ENCODE measurements around the gene DZIP1. TPM values are rescaled to one million over a fixed set of nuclear protein-coding genes. Genes with fewer than 3 reads are reported as not detected.

Gene DZIP1
- total and polyA plus RNA-seq, 12 donors = 2.0 to 7.0 (median 3.6) TPM

DNA sequence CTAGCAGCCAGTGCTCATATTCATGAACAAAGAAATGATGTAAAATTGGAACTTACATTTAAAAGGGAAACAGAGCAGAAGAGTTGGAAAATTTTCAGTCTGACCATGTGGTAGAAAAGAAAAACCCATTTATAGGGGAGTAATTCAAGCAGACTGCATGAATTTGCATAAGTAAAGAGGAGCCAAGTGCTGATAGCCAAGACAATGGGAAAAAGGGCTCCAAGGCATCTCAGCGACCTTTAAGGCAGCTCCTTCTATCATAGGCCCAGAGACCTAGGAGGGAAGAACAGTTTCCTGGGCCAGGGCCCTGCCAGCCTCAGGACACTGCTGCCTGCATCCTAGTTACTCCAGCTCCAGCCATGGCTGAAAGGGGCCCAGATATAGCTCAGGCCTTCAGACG, 39.9 kb upstream of the DZIP1 start:
- Histone ChIP-seq H3K9me3 (peaks cover 0 to 17% (median 0%) of the 10 kb centered on the region in 11 donors), H3K4me3 (no peak overlapping the region), H3K27me3 (no peaks in the 10 kb centered on the region), H3K27ac (no peak overlapping the region), H3K36me3 (no peaks in the 10 kb centered on the region), H3K4me1 (peaks cover 0 to 77% (median 34%) of the 10 kb centered on the region in 9 donors)
- DNase-seq (no peak), ATAC-seq (peak in 1 of 8 donors; percentile 41)
- TF ChIP-seq CTCF (IDR thresholded peaks at IDR 0.05) = no peak
- WGBS, 2 donors = 56 to 69% methylated on average over 2 of the region's 2 CpGs
- intact Hi-C loops (cut with DNase I) = loop anchor here in 3 of 10 donors (5.0 to 10.0 kb wide), 3 partner anchors 60 to 368 kb away; partner anchors contain the start of gene UGGT2 (in 1 of the 3)

DNA sequence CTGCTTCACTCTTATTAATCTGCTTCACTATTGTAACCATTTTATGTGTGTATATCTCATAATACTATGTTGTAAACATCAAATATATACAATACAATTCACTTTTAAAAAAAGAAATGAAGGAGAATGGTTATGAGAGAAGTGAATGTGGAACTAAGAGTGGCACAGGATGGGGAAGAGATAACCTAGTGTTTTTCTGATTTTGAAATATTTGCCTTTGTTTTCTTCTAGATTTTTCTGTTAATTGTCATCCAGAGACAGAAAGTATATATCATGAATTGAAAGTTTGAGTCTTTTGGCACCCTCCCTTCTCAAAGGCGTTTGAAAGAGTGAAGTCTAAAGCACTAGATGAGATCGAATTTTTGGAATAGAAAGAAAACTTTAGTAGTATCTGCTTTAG, 35.2 kb upstream of the DZIP1 start:
- Histone ChIP-seq H3K4me3 (peak overlapping the region in 1 of 10 donors; percentile 1), H3K27me3 (no peaks in the 10 kb centered on the region), H3K27ac (peak overlapping the region in 2 of 10 donors; percentile 12 to 46), H3K9me3 (no peaks in the 10 kb centered on the region), H3K4me1 (peaks cover 0 to 78% (median 45%) of the 10 kb centered on the region in 9 donors), H3K36me3 (no peaks in the 10 kb centered on the region)
- WGBS, 2 donors = 31 to 36% methylated on average over 2 of the region's 2 CpGs
- TF ChIP-seq CTCF (IDR thresholded peaks at IDR 0.05) = no peak
- intact Hi-C loops (cut with DNase I) = loop anchor here in 3 of 10 donors (5.0 to 10.0 kb wide), 3 partner anchors 65 to 373 kb away; partner anchors contain the start of gene UGGT2 (in 1 of the 3)
- DNase-seq (no peak), ATAC-seq (no peak)

DNA sequence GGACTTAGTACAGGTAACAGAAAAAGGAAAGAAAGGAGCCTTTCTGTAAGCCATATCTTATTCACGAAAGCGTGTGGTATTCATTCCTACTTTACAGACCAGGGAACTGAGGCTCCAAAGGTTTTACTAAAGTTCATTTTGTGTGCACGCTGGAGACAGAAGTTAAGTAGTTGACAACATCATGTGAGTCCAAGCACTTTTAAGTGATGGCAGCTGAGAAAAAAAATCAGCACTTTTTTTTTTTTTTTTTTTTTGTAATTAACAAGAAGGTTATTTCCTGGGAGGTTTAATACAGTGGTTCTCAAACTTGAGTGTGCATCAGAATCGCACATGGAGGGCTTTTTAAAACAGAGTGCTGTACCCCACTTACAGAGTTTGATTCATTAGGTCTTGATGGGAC, 34.5 kb upstream of the DZIP1 start:
- intact Hi-C loops (cut with DNase I) = no loop called here
- no peaks in the 10 kb centered on the region for H3K36me3 ChIP-seq
- peaks cover 0 to under 1% (median 0%) of the 10 kb centered on the region in 11 donors for H3K9me3 ChIP-seq
- DNase-seq (no peak), ATAC-seq (no peak)
- WGBS, 2 donors = 57 to 73% methylated on average over 4 of the region's 4 CpGs
- TF ChIP-seq CTCF (IDR thresholded peaks at IDR 0.05) = no peak
- H3K4me3 ChIP-seq = peak overlapping the region in 6 of 10 donors; percentile 83 to 94 (median 86)
- no peaks in the 10 kb centered on the region for H3K27me3 ChIP-seq
- H3K27ac ChIP-seq = peak overlapping the region in 3 of 10 donors; percentile 95 to 97 (median 97)
- peaks cover 0 to 76% (median 40%) of the 10 kb centered on the region in 9 donors for H3K4me1 ChIP-seq

- Histone ChIP-seq H3K27ac (peak overlapping the region; percentile 89 to 99 (median 96)), H3K9me3 (peaks cover 0 to 13% (median 0%) of the 10 kb centered on the region in 11 donors), H3K4me3 (peak overlapping the region; percentile 78 to 98 (median 86)), H3K36me3 (no peaks in the 10 kb centered on the region), H3K4me1 (peaks cover 0 to 67% (median 37%) of the 10 kb centered on the region in 9 donors), H3K27me3 (no peaks in the 10 kb centered on the region)
- no peak for TF ChIP-seq CTCF (IDR thresholded peaks at IDR 0.05)
- peak in 3 of 8 donors; percentile 1 to 27 (median 2) for ATAC-seq
- peak in 1 of 2 donors; percentile 51 for DNase-seq
- intact Hi-C loops (cut with DNase I) = no loop called here
- 1% methylated on average over 29 to 30 of the region's 30 CpGs for WGBS, 2 donors
These were observed 33.2 kb upstream of the DZIP1 start for GRCh38 chr13:95677564-95678266.

Measured in heart right ventricle (tissue), 16 donors.